Duodenal mucosa (tissue), 2 donors: Measurements from ENCODE around the gene CPSF6.
"Not testable (repeated sequence)": the region's sequence is repeated elsewhere in the genome, so short reads cannot be mapped to it uniquely, and the experiment has no call there.

Source experiments
- H3K27ac ChIP-seq: one replicate; pipeline ENCODE4 v1.7.0; 2013; ENCODE audit warnings: low read depth, low read length
- H3K27me3 ChIP-seq, 2 donors: one replicate each; pipeline ENCODE4 v1.7.0; 2013; ENCODE audit warnings: low read length in 2 of 2, control low read depth in 1 of 2; ENCODE audit not compliant: insufficient read depth in 2 of 2, control insufficient read depth in 1 of 2
- H3K36me3 ChIP-seq, 2 donors: one replicate each; pipeline ENCODE4 v1.7.0; 2013; ENCODE audit warnings: low read length in 2 of 2, control low read depth in 1 of 2; ENCODE audit not compliant: insufficient read depth in 2 of 2, control insufficient read depth in 1 of 2
- H3K4me1 ChIP-seq, 2 donors: one replicate each; pipeline ENCODE4 v1.7.0; 2013; ENCODE audit warnings: low read length in 2 of 2, control low read depth in 1 of 2; ENCODE audit not compliant: insufficient read depth in 2 of 2, control insufficient read depth in 1 of 2
- H3K4me3 ChIP-seq, 2 donors: one replicate each; pipeline ENCODE4 v1.7.0; 2013; ENCODE audit warnings: low read length in 2 of 2, low read depth in 1 of 2
- H3K9ac ChIP-seq, 2 donors: one replicate each; pipeline ENCODE4 v1.7.0; 2013; ENCODE audit warnings: low read length in 2 of 2, low read depth in 1 of 2
- H3K9me3 ChIP-seq, 2 donors: one replicate each; pipeline ENCODE4 v1.7.0; 2013; ENCODE audit warnings: low read length in 2 of 2, control low read depth in 1 of 2; ENCODE audit not compliant: control insufficient read depth in 1 of 2

CPSF6 gene

GRCh38 chr12:69317233-69317632 lies 77.9 kb downstream of the CPSF6 start:
- not testable (repeated sequence) for H3K9me3 ChIP-seq, H3K36me3 ChIP-seq, H3K27ac ChIP-seq, H3K4me3 ChIP-seq, H3K27me3 ChIP-seq, H3K4me1 ChIP-seq, H3K9ac ChIP-seq

- H3K27me3 ChIP-seq = no peaks in the 10 kb centered on the region
- no peaks in the 10 kb centered on the region for H3K36me3 ChIP-seq
- H3K4me1 ChIP-seq = no peaks in the 10 kb centered on the region
- H3K27ac ChIP-seq = no peak overlapping the region
- peaks cover 0 to 2% of the 10 kb centered on the region in 2 donors for H3K9me3 ChIP-seq
- no peak overlapping the region for H3K4me3 ChIP-seq
- no peak overlapping the region for H3K9ac ChIP-seq
Measured at GRCh38 chr12:69318225-69318624, 78.9 kb downstream of the CPSF6 start.

DNA sequence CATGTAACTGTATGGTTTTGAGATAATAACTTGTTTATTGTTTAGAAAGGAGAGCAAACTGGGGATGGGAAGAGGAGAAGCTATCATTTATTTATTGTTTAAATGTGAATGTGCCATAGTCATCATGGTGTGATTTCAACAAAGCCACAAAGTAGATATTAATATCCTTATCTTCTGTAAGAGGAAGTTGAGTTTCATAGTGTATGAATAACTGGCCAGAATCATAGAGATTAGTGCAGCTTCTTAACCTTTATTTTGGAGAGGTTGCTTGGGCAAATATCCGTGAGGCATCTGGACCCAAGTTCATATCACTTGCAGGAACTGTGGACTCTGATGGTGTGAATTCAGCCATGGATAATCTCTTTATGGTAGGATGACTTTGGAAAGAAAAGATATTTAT lies 82.0 kb downstream of the CPSF6 start:
- Histone ChIP-seq H3K4me1 (no peaks in the 10 kb centered on the region), H3K9me3 (peaks cover 0 to 2% of the 10 kb centered on the region in 2 donors), H3K36me3 (no peaks in the 10 kb centered on the region), H3K27me3 (no peaks in the 10 kb centered on the region), H3K4me3 (no peak overlapping the region), H3K27ac (no peak overlapping the region), H3K9ac (no peak overlapping the region)
